GM18517 (cell line): ENCODE data around the gene MSI2.

Experiments used
- ATAC-seq: cut with Tn5 transposase; IDR thresholded peaks from one replicate; pipeline ENCODE4 v1.9.1; 2021; ENCODE audit warnings: mild to moderate bottlenecking, moderate library complexity; ENCODE audit not compliant: unreplicated experiment

The MSI2 gene

DNA sequence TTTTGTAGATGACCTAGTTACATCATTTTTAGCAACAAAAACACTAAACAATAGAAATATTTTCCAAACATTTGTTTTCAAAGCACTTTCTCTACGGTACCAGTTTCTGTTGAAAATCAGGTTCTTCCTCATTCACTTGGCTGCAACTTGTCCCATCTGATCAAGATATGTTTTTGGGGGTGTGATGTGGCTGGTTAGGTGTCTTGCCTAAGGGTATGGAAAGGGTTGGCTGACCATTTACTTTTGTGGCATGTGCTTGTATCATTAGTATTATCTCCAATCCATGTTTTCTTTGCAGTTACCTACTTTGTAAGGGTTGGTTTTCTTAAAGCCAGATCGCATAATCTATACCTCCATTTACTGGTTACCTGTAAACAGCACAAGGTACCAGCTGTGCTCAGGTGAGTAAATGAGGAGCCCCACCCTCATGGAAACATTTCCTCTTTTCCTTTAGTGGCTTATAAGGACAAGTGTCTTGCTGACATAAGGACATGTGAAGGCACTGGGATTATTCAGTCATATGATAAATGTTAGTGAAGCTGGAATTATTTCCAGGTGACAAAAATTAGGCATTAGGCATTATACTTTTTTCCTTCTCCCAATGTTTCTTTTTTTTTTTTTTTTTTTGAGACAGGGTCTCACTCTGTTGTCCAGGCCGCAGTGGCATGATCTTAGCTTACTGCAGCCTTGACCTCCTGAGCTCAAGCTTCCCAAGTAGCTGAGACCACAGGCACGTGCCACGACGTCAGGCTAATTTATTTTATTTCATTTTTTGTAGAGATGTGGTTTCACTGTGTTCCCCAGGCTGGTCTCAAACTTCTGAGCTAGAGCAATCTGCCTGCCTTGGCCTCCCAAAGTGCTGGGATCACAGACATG lies 326.8 kb downstream of the MSI2 start:
- no peak for ATAC-seq

GRCh38 chr17:57584050-57584551 lies 327.8 kb downstream of the MSI2 start:
- no peak for ATAC-seq

DNA sequence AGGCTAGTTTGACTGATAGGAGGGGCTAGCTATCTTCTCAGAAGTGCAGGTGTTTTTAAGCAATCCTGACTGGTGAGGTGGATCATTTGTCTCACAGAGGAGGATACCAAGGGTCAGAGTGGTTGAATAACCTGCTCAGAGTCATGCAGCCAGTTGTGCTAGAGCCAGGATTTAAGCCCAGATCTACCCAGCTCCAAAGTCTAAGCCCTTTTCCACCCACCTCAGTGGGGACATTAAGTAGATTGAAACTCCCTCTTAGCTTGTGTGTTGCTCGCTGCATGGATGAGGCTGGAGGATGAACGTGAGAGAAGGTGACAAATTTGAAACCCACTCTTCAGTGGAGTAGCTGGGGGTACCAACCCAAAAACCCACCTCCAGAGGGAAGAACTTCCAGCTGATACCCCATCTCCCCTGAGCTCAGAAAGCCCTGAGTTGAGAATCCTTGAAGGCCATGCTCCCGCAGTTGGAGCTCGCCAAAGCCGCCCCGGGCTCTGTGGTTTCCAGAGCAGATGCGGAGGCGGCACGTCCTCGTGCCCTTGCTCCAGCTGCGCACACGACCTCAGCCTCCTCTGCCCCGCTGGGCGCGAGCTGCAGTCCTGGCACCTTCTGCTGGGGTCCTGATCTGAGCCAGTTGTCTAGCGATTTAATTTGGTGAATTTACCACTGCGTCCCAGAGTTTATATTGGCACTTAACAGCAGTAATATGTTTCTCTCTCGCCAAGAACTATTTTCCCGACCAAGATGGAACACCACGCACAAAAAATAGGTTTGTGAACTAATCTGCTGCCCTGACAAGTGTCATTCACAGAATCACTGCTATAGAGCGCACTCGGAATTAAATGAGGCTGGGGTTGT lies 329.2 kb downstream of the MSI2 start:
- no peak for ATAC-seq

GRCh38 chr17:57586196-57586740 lies 329.9 kb downstream of the MSI2 start:
- no peak for ATAC-seq

- no peak for ATAC-seq
These were observed 330.4 kb downstream of the MSI2 start for GRCh38 chr17:57586742-57587141.

GRCh38 chr17:57587193-57587969 lies 331.1 kb downstream of the MSI2 start:
- ATAC-seq, result no peak

DNA sequence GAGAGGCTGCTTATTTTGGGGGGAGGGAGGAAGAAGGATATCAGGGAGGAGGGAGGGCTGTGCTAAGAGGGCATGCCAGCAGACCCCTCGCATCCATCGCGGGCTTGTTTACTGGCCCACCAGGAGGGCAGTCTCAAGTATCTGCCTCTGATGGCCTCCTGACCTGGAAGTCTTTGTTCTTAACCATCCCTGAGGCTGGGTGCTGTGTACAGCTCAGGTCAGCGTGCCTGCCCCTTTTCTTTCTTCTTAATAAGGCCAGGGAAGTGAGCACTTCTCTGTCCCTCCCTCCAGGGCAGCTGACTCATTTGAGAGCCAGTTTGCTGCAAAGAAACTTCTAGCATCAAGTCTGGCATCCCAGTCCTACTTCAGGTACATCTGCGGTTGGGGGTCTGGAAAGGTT lies 331.8 kb downstream of the MSI2 start:
- ATAC-seq, result no peak

GRCh38 chr17:57589151-57590034 lies 333.1 kb downstream of the MSI2 start:
- ATAC-seq, result no peak

DNA sequence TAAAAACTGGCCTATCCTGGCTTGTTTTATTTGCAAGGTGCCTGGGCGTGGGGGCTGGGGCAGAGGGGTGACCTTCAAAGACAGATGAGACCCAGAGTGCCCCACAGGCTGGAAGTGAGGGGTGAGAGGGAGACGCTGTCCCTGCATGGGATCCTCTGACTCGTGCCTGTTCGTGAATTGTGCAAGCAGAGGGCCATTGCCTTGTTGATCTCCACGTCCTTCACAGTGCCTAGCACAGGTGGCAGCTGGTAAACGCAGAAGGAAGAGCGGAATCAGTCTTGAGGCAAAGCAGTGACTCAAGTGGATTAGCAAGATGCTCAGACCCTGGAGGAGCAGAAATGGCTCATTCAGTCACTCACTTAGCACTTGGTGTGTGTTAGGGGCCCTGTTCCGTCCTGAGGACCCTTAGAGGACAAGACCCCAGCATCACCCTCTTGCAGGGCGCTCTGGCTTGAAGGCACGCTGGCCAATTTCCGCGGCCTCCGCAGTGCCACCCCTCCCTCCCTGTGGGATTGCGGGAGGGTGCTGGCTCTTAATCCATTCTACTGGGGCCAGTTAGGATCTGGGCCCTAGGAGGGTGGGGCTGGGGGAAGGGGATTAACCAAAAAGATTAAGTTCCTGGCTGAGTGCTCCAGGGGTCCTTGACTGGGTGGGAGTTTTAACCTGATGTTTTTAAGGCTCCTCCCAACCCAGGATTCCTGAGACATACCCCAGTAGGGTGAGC lies 337.6 kb downstream of the MSI2 start:
- ATAC-seq, result no peak

DNA sequence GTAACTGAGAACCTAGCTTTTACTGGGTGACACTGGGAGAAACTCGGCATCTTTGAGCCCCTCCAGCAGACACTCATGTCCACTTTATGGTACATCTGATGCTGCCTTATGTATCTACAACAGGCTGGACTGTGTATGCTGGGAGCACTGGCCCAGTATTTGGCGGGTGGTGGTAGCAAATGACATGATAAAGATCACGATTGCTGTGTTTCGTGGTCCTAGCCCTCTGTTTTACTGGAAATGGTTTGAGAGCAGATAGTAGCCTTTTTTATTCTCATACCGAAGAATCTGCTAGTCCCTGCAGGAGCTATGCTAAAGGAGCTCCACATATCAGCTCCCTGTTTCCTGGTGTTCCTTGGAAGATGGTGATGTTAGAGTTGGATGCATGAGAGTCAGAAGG lies 338.4 kb downstream of the MSI2 start:
- ATAC-seq, result no peak

DNA sequence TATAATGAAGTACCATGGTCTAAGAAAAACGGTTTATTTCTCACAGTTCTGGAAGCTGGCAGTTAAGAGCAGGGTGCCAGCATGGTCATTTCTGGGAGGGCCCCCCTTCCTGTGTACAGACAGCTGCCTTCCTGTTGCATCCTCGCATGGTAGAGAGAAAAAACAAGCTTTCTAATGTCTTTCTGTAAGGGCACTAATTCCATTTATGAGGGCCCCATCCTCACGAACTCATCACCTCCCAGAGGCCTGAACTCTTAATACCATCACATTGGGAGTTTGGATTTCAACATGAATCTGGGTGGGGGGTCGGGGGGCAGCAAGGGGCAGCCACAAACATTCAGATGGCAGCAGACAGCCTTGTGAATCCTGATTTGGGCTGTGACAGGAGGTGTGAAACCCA lies 339.1 kb downstream of the MSI2 start:
- no peak for ATAC-seq

DNA sequence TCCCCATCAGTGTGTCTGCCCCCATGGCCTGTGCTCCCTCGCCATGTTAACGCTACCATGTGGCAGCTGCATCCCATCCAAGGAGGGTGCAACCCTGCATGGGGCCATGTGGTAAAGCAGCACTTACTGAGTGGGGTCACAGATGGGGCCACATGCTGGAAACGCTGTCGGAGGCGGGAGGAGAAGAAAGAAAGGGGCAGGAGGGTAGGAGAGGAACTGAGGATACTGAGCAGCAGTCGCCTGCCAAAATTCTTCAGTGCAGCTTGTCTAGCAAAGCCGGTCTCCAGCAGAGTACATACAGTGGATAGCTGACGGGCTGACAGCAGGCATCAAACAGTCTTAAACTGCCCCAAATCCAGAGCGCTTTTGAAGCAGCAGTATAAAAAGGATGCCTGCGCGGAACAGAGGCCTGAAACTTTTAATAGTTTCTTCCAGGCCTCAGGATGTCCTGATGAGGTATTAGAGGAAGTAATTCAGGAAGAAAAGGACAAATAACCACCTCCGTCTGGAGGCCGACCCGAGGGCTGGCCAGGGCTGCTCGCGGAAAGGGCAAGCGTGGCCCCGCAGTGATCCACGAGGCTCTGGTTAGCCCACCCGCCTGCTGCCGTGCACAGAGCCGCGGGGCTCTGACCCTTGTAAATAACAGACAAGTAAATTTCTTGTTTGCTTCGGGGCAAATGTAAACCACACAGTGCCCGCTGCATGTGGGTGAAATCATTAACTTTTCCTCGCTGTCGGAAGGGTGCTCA lies 339.8 kb downstream of the MSI2 start:
- ATAC-seq, result no peak

GRCh38 chr17:57597101-57597500 lies 340.8 kb downstream of the MSI2 start:
- ATAC-seq, result no peak

DNA sequence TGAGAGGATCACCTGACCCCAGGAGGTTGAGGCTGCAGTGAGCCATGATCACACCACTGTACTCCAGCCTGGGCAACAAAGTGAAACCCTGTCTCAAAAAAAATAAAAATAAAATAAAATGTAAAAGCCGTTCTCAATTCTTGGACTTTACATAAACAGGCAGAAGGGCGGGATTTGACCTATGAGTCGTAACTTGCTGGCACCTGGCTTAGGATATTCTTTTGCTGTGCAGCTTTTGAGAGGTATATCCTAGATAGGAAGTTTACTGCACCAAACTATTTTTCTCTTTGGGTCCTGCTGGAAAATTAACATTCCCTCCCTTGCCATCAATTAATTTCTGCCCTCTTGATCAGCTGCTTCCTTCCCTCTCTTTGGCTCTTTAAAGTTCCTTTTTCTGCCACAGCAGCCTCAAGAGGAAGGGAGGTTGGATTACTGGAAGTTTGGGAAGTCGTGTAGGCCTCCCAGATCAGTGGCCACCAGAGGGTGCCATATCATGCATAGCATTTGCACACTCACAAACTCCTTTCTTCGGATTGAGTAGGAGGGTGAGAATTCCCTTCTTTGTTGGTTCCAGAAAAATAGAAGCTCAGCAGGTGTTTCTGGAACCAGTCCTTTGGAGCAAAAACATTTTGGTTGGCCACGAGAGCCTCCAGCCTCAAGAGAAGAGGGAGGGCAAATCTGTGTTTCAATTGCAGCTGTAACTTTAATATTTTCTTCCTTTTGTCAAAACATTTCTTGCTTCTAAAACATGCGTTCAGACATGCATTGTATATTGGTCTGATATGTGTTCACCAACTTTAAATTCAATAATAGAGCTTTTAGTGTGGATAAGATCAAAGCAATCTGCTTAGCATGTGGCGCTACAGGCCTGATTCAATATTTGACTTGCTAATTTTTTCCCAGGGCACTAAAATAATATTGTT lies 341.5 kb downstream of the MSI2 start:
- no peak for ATAC-seq

- ATAC-seq, result no peak
These were observed 343.1 kb downstream of the MSI2 start for GRCh38 chr17:57599271-57600045.

DNA sequence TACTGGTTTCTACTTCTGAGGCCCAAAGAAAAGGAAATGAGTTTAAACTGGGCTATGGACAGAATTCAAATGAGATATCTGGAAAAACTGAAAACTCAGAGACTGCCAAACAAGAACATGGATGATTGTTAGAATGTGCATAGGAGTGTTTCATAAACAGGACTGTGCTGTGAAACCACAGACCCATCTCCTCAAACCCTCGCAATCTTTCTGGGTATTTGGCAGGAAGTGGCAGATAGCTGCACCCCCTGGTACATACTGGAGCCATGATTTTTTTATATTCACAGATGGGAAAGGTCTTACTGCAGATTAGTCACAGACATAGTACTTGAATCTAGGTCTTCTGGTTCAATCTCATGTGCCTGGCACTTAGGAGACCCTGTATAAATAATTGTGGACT lies 343.8 kb downstream of the MSI2 start:
- ATAC-seq, result no peak
